Measurements from ENCODE around the gene ANKRD29.

DNA sequence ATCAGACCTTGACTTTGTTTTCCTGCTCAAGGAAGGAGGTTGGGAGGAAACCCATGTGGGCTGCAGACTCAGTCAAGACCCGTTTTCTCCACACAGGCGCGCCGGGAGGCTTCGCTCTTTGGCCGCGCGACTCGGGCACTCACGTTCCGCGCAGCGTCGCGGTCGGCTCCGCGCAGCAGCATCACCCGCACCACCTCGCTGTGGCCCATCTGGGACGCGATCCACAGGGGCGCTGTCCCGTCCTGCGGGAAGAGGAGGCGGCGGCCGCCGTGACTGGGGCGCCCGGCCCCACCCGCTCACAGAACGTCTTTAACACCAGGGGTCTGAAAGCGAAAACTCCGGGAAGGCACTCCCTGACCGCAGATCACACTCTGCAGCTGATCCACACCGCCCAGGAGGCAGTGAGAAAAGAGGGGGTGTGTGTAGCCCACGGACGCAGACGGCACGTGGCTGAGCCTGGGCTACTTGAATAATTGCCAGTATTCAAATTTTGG is 43.3 kb downstream of the ANKRD29 start:
- TF ChIP-seq POLR2AphosphoS5 (IDR thresholded peaks at IDR 0.05; ENCODE audit: borderline replicate concordance, low read depth, low read length): no peak
- TF ChIP-seq EZH2 (IDR thresholded peaks at IDR 0.05): no peak

Measured in SK-N-MC (cell line).